Thyroid gland (tissue), 4 donors: Measurements from ENCODE around the gene EPHA5. TPM values are rescaled to one million over a fixed set of nuclear protein-coding genes. Genes with fewer than 3 reads are reported as not detected.

Experiments used
- DNase-seq, 2 donors: peaks; one replicate each; pipeline ENCODE4 v3.0.0-alpha.2; 2019
- H3K27ac ChIP-seq, 3 donors: fragments of 200-600 bp; sonication (generic); 1 replicate in 2 of 3; 2 replicates in 1 of 3; pipeline ENCODE4 v1.5.1; 2016 to 2019; ENCODE audit warnings: mild to moderate bottlenecking in 1 of 3, moderate library complexity in 1 of 3
- H3K27me3 ChIP-seq: fragments of 200-600 bp; sonication (generic); one replicate; pipeline ENCODE4 v1.5.1; 2019
- H3K36me3 ChIP-seq, 2 donors: fragments of 200-600 bp; sonication (generic); one replicate each; pipeline ENCODE4 v1.5.1; 2016 to 2019
- H3K4me1 ChIP-seq, 2 donors: fragments of 200-600 bp; sonication (generic); one replicate each; pipeline ENCODE4 v1.5.1; 2017 to 2019
- H3K4me3 ChIP-seq, 3 donors: fragments of 200-600 bp; sonication (generic); replicated peaks in 1 of 3; 1 replicate in 2 of 3; 2 replicates in 1 of 3; pipeline ENCODE4 v1.5.1; 2016; ENCODE audit warnings: mild to moderate bottlenecking in 1 of 3
- H3K9me3 ChIP-seq: fragments of 200-600 bp; sonication (generic); one replicate; pipeline ENCODE4 v1.5.1; 2017
- CTCF ChIP-seq, 6 experiments: fragments of 200-600 bp in 3 of 6; fragments of 450-650 bp in 3 of 6; sonication (generic) in 3 of 6; IDR thresholded peaks; one replicate each; pipeline ENCODE4 v1.5.1; 2016 to 2019; ENCODE audit warnings: antibody characterized with exemption in 6 of 6, mild to moderate bottlenecking in 2 of 6, inconsistent platforms in 1 of 6, moderate library complexity in 1 of 6
- POLR2A ChIP-seq, 2 donors: fragments of 450-650 bp; IDR thresholded peaks; one replicate each; pipeline ENCODE4 v1.6.1; 2017; ENCODE audit warnings: antibody characterized with exemption in 2 of 2, mild to moderate bottlenecking in 2 of 2, moderate library complexity in 1 of 2
- WGBS, 2 donors: methylation state at CpG; one replicate each; pipeline ENCODE4 v1.1.5; 2017; 5-methylcytosine and 5-hydroxymethylcytosine counted together
- intact Hi-C: fragments of 100-400 bp; cut with DNase I; formaldehyde crosslinking; loops from one replicate; pipeline ENCODE4 v1.15.1; 2023
- total RNA-seq, 4 donors: library from RNA; depleted of rRNA; stranded (reverse); fragments of >200 nt; gene quantifications; one replicate each; pipeline ENCODE4 v1.2.3, GENCODE V29; 2016

The EPHA5 gene
- total RNA-seq, 4 donors from 2014 or later = 1.5 to 5.4 (median 4.7) TPM

GRCh38 chr4:65498606-65499005 lies 171.7 kb downstream of the EPHA5 start:
- TF ChIP-seq POLR2A (IDR thresholded peaks at IDR 0.05) (no peak), CTCF (IDR thresholded peaks at IDR 0.05) (no peak)
- DNase-seq = no peak
- no peak overlapping the region for H3K27ac ChIP-seq
- 71 to 86% methylated on average over 2 of the region's 2 CpGs for WGBS, 2 donors
- H3K9me3 ChIP-seq = no peaks in the 10 kb centered on the region
- H3K27me3 ChIP-seq = no peaks in the 10 kb centered on the region
- no peak overlapping the region for H3K4me3 ChIP-seq
- no peaks in the 10 kb centered on the region for H3K4me1 ChIP-seq
- intact Hi-C loops = no loop called here
- no peaks in the 10 kb centered on the region for H3K36me3 ChIP-seq

- H3K4me3 ChIP-seq = no peak overlapping the region
- no peaks in the 10 kb centered on the region for H3K9me3 ChIP-seq
- H3K27me3 ChIP-seq = no peaks in the 10 kb centered on the region
- no peak overlapping the region for H3K27ac ChIP-seq
- no peaks in the 10 kb centered on the region for H3K4me1 ChIP-seq
- intact Hi-C loops = no loop called here
- TF ChIP-seq POLR2A (IDR thresholded peaks at IDR 0.05) (no peak), CTCF (IDR thresholded peaks at IDR 0.05) (no peak)
- DNase-seq = no peak
- 71 to 94% methylated on average over 1 of the region's 1 CpG for WGBS, 2 donors
- no peaks in the 10 kb centered on the region for H3K36me3 ChIP-seq
These were observed 174.8 kb downstream of the EPHA5 start for GRCh38 chr4:65495439-65495838.

DNA sequence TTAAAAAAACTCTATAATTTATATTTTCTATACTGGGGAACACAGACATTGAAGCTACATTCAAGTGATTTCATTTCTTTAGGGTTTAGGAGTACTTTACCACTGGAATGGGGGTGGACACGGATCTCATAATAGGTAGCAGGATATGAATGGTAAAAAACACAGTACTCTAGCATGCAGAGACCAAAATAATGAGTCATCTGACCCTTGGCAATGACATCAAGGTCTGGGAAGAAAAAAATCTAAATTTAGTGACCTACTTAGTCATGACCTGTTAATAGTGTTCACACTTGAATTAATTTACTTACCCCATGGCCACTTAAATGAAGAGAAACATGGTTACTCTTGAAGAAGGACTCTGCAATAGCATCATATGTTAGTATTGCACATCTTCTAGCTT lies 187.9 kb downstream of the EPHA5 start:
- Histone ChIP-seq H3K4me1 (no peaks in the 10 kb centered on the region), H3K4me3 (no peak overlapping the region), H3K9me3 (no peaks in the 10 kb centered on the region), H3K27me3 (no peaks in the 10 kb centered on the region), H3K36me3 (no peaks in the 10 kb centered on the region), H3K27ac (no peak overlapping the region)
- intact Hi-C loops = no loop called here
- DNase-seq = no peak
- no peak for TF ChIP-seq CTCF (IDR thresholded peaks at IDR 0.05)
- no peak for TF ChIP-seq POLR2A (IDR thresholded peaks at IDR 0.05)
- 80 to 82% methylated on average over 1 of the region's 1 CpG for WGBS, 2 donors

- no peaks in the 10 kb centered on the region for H3K9me3 ChIP-seq
- DNase-seq = no peak
- H3K36me3 ChIP-seq = no peaks in the 10 kb centered on the region
- no peak overlapping the region for H3K4me3 ChIP-seq
- 82 to 93% methylated on average over 5 of the region's 5 CpGs for WGBS, 2 donors
- H3K4me1 ChIP-seq = no peaks in the 10 kb centered on the region
- intact Hi-C loops = no loop called here
- TF ChIP-seq POLR2A (IDR thresholded peaks at IDR 0.05) (no peak), CTCF (IDR thresholded peaks at IDR 0.05) (no peak)
- no peaks in the 10 kb centered on the region for H3K27me3 ChIP-seq
- no peak overlapping the region for H3K27ac ChIP-seq
These were observed 197.8 kb downstream of the EPHA5 start for GRCh38 chr4:65472531-65472930.

DNA sequence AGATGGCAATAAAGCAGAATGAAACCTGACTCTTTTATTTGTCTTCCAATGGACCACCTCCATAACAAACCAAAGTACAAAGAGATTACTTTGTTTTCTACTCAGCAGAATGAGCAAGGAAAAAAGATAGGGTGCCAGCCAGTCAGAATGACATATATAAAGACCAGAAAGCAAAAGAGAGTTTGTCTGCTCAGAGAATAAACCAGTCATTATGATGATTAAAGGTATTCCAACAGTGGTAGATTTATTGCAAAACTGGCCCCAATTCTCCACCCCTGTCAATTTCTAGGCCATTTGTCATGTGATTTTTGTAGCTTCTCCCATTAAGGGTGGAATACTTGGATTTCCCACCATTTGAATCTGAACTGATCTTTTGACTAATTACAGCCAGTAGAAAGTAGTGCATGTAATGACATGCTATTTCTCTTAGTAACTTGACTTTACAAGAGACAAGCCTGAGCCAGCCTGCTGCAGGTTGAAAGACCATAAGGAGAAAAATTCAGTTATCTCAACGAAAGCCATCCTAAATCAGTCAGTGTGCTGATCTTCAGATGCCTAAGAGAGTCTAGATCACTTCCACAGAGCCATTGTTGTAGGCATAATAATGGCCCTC lies 203.1 kb downstream of the EPHA5 start:
- Histone ChIP-seq H3K27ac (no peak overlapping the region), H3K4me3 (no peak overlapping the region), H3K9me3 (no peaks in the 10 kb centered on the region), H3K36me3 (no peaks in the 10 kb centered on the region), H3K27me3 (no peaks in the 10 kb centered on the region), H3K4me1 (no peaks in the 10 kb centered on the region)
- DNase-seq = no peak
- WGBS, 2 donors = 72 to 83% methylated on average over 1 of the region's 1 CpG
- intact Hi-C loops = no loop called here
- TF ChIP-seq POLR2A (IDR thresholded peaks at IDR 0.05) (no peak), CTCF (IDR thresholded peaks at IDR 0.05) (no peak)
